PC-9 (cell line): ENCODE data around the gene RPS24. TPM values are rescaled to one million over a fixed set of nuclear protein-coding genes. Genes with fewer than 3 reads are reported as not detected.

ENCODE experiments used
- BruUV-seq: library from RNA; stranded (reverse); fragments of 400-500 nt; replicated peaks from 2 replicates; lab custom pipeline; 2021; lab: Mats Ljungman, UMichigan
- CTCF ChIA-PET: fragments of 300-600 bp; sonication (Branson Sonifier 250); formaldehyde crosslinking; loops from one replicate; lab custom pipeline; 2022; ENCODE audit warnings: antibody characterized with exemption; lab: Charles Lee
- POLR2A ChIA-PET: fragments of 300-600 bp; sonication (Branson Sonifier 250); formaldehyde crosslinking; loops from one replicate; lab custom pipeline; 2022; ENCODE audit warnings: antibody characterized with exemption; ENCODE audit not compliant: unreplicated experiment; lab: Charles Lee
- DNase-seq, 2 experiments: peaks; one replicate each; pipeline versions ENCODE4 v3.0.0 to v3.0.0-alpha.2; 2015 to 2022; ENCODE audit warnings: mixed read lengths in 1 of 2
- H2AFZ ChIP-seq: fragments of 200-600 bp; sonication (generic); 2 replicates; pipeline ENCODE4 v1.8.1; 2017; ENCODE audit warnings: antibody characterized with exemption
- H3F3A ChIP-seq: fragments of 200-600 bp; sonication (generic); 2 replicates; pipeline ENCODE4 v1.8.1; 2017; ENCODE audit warnings: antibody characterized with exemption, mild to moderate bottlenecking, low read depth; ENCODE audit not compliant: insufficient read depth
- H3K27ac ChIP-seq: fragments of 200-600 bp; sonication (generic); 2 replicates; pipeline ENCODE4 v1.6.1; 2016; ENCODE audit warnings: mixed run types
- H3K27me3 ChIP-seq: fragments of 200-600 bp; sonication (generic); 2 replicates; pipeline ENCODE4 v1.6.1; 2016; ENCODE audit warnings: low read depth, mixed run types; ENCODE audit not compliant: insufficient read depth
- H3K36me3 ChIP-seq: fragments of 200-600 bp; sonication (generic); 2 replicates; pipeline ENCODE4 v1.6.1; 2016; ENCODE audit warnings: low read depth, mixed run types
- H3K4me1 ChIP-seq: fragments of 200-600 bp; sonication (generic); replicated peaks from 2 replicates; pipeline ENCODE4 v1.6.1; 2016; ENCODE audit warnings: mixed run types; ENCODE audit not compliant: insufficient read depth
- H3K4me2 ChIP-seq: fragments of 200-600 bp; sonication (generic); 2 replicates; pipeline ENCODE4 v1.6.1; 2017; ENCODE audit warnings: mixed run types
- H3K4me3 ChIP-seq: fragments of 200-600 bp; sonication (generic); 2 replicates; pipeline ENCODE4 v1.6.1; 2016; ENCODE audit warnings: mixed run types
- H3K79me2 ChIP-seq: fragments of 200-600 bp; sonication (generic); 2 replicates; pipeline ENCODE4 v1.6.1; 2017; ENCODE audit warnings: low read depth, mixed run types
- H3K9me2 ChIP-seq: fragments of 200-600 bp; sonication (generic); 2 replicates; pipeline ENCODE4 v1.8.1; 2017; ENCODE audit warnings: mild to moderate bottlenecking; ENCODE audit not compliant: insufficient read depth
- H3K9me3 ChIP-seq: fragments of 200-600 bp; sonication (generic); 2 replicates; pipeline ENCODE4 v1.8.1; 2016; ENCODE audit warnings: low read depth; ENCODE audit not compliant: insufficient read depth
- H4K20me1 ChIP-seq: fragments of 200-600 bp; sonication (generic); 2 replicates; pipeline ENCODE4 v1.8.1; 2017; ENCODE audit not compliant: insufficient read depth
- EZH2 ChIP-seq: fragments of 200-600 bp; sonication (generic); IDR thresholded peaks from 2 replicates; pipeline ENCODE4 v1.8.0; 2017; ENCODE audit warnings: antibody characterized with exemption, low read depth
- intact Hi-C: fragments of 100-400 bp; cut with micrococcal nuclease; formaldehyde crosslinking; loops from one replicate; pipeline ENCODE4 v1.10.0; 2022; ENCODE audit not compliant: unreplicated experiment
- total RNA-seq: library from RNA; stranded (reverse); gene quantifications from 2 replicates; pipeline ENCODE4 v1.2.3, GENCODE V29; 2021
- TF ChIP-seq, protein P1 (sequence below): fragments of 200-600 bp; sonication (generic); conservative IDR thresholded peaks from 2 replicates; pipeline ENCODE4 v1.6.1; 2017; ENCODE audit warnings: mixed run types, antibody characterized with exemption, mild to moderate bottlenecking, moderate library complexity

RPS24 gene
- total RNA-seq, 1 experiment from 2014 or later: 2,068 TPM

DNA sequence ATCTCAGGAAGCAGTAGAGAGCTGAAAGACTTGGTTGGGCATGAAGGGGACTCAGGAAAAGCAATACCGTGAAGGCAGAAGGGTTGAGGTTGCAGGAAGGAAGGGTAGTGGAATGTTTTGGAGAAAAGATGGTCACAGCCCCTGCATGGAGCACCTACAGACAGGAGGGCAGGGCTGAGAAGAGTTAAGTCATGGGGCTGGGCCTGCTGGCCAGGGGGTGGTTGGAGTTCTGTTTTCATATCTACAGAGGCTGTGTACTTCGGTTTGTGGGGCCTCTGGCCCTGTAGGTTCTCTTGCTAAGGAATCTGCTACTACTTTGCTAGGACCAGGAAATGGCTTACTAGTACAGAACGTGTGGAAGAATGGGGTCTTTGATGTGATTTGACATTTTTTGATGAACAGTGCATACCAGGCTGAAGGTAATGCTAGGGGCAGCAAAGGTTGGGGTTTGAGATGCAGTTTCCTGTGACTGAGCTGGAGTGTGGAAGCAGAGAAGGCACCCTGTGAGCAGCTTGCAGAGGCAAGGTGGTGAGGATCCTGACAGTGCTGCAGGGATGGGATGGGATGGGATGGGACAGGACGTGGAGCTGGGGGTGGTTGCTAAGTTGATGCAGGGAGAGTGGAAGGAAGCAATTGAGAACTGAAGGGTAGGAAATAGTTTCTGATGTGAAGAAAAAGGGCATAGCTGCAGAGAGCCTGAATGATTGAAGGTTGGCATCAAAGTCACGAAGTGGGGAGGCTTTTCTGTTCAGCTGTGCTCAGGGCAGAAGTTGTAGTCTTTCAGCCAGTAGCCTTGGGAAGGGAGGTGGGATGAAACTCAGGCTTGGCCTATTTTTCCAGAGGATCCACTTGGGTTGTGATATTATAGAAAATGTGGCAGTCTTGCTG lies 7.8 kb downstream of the RPS24 start:
- H3K4me3 ChIP-seq: no peak overlapping the region
- peaks cover 54% of the 10 kb centered on the region for H3K36me3 ChIP-seq
- no peaks in the 10 kb centered on the region for H3K27me3 ChIP-seq
- intact Hi-C loops: loop anchor here (10.0 kb wide), 1 partner anchor 613 kb away; no protein-coding TSS in a partner anchor
- no TSS peak for BruUV-seq
- H3K4me1 ChIP-seq: peaks cover 17% of the 10 kb centered on the region
- no peaks in the 10 kb centered on the region for H3K9me2 ChIP-seq
- no peaks in the 10 kb centered on the region for H3K9me3 ChIP-seq
- H3K79me2 ChIP-seq: peaks cover 44% of the 10 kb centered on the region
- POLR2A ChIA-PET: interaction anchor here (0.6 to 0.8 kb wide), 2 partner anchors 865 to 1205 kb away, joined by 3 to 8 read pairs; no protein-coding TSS in a partner anchor
- peaks cover 84% of the 10 kb centered on the region for H4K20me1 ChIP-seq
- TF ChIP-seq, protein P1, sequence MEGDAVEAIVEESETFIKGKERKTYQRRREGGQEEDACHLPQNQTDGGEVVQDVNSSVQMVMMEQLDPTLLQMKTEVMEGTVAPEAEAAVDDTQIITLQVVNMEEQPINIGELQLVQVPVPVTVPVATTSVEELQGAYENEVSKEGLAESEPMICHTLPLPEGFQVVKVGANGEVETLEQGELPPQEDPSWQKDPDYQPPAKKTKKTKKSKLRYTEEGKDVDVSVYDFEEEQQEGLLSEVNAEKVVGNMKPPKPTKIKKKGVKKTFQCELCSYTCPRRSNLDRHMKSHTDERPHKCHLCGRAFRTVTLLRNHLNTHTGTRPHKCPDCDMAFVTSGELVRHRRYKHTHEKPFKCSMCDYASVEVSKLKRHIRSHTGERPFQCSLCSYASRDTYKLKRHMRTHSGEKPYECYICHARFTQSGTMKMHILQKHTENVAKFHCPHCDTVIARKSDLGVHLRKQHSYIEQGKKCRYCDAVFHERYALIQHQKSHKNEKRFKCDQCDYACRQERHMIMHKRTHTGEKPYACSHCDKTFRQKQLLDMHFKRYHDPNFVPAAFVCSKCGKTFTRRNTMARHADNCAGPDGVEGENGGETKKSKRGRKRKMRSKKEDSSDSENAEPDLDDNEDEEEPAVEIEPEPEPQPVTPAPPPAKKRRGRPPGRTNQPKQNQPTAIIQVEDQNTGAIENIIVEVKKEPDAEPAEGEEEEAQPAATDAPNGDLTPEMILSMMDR: no peak
- no peak for TF ChIP-seq EZH2
- H2AFZ ChIP-seq: no peak overlapping the region
- no peak overlapping the region for H3K27ac ChIP-seq
- H3K4me2 ChIP-seq: no peak overlapping the region
- H3F3A ChIP-seq: peaks cover 100% of the 10 kb centered on the region
- no peak for DNase-seq
- CTCF ChIA-PET: no interaction called here

DNA sequence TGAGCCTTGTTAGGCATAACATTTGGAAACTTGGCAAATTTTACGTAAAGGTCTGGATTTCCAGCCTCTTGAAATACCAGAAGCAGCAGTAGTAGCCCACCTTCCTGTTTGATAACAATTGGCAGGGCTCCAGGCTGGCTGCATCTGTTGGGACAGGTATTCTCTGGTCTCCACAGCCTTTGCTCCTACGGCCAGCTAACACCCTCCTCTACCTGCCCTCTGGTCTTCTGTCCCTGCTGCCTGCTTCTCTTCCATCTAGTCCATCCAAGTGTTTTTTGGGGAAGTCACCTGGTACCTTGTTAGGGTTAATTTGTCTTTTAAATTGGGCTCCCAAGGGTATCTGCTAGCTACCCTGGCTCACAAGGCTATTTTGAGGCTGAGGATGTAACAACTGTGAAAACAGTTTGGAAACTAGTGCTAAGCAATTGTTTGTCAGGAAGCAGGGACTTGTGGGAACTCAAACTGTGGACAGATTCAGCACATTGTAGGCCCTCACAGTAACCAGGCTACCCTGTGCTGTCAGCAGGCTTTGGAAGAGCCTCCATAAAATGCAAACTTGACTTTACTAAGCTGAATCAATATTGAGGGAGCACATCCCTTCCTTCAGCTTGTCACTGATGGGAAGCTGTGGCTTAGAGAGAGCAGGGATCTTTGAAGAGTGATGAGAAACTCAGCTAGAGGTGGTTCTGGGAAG lies 8.5 kb downstream of the RPS24 start:
- Histone ChIP-seq H2AFZ (no peak overlapping the region), H3K36me3 (peaks cover 46% of the 10 kb centered on the region), H3K9me3 (no peaks in the 10 kb centered on the region), H3K4me1 (peaks cover 11% of the 10 kb centered on the region), H3F3A (peaks cover 93% of the 10 kb centered on the region), H3K9me2 (no peaks in the 10 kb centered on the region), H3K4me3 (no peak overlapping the region), H3K27me3 (no peaks in the 10 kb centered on the region), H3K27ac (no peak overlapping the region), H4K20me1 (peaks cover 76% of the 10 kb centered on the region), H3K79me2 (peaks cover 36% of the 10 kb centered on the region), H3K4me2 (no peak overlapping the region)
- intact Hi-C loops: loop anchor here (10.0 kb wide), 1 partner anchor 613 kb away; no protein-coding TSS in a partner anchor
- DNase-seq: no peak
- TF ChIP-seq, protein P1: no peak
- no peak for TF ChIP-seq EZH2
- CTCF ChIA-PET: no interaction called here
- POLR2A ChIA-PET: interaction anchor here (0.7 kb wide), 2 partner anchors 232 to 538 kb away, joined by 3 read pairs; no protein-coding TSS in a partner anchor
- BruUV-seq: no TSS peak

DNA sequence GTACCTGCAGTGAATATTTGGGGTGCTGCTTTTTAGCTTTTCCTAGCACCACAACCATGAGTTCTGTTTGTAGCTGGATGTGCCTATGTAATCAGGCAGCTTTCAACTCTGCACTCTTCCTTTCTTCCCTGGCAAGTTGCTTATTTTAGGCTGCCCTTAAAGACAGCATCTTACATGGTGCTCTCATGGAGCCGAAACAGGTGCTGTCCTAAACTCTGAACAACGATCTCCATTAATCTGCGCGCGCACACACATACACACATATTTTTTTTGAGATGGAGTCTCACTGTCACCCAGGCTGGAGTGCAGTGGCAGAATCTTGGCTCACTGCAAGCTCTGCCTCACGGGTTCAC lies 9.1 kb downstream of the RPS24 start:
- peaks cover 87% of the 10 kb centered on the region for H3F3A ChIP-seq
- DNase-seq: no peak
- POLR2A ChIA-PET: interaction anchor here (0.7 kb wide), 2 partner anchors 231 to 537 kb away, joined by 3 read pairs; no protein-coding TSS in a partner anchor
- H3K27me3 ChIP-seq: no peaks in the 10 kb centered on the region
- H3K4me1 ChIP-seq: peaks cover 5% of the 10 kb centered on the region; the same call in 1 of the 2 replicates
- no peaks in the 10 kb centered on the region for H3K9me3 ChIP-seq
- H3K36me3 ChIP-seq: peaks cover 42% of the 10 kb centered on the region
- intact Hi-C loops: loop anchor here (10.0 kb wide), 1 partner anchor 612 kb away; no protein-coding TSS in a partner anchor
- H2AFZ ChIP-seq: no peak overlapping the region
- H3K4me3 ChIP-seq: no peak overlapping the region
- TF ChIP-seq, protein P1: no peak
- TF ChIP-seq EZH2: no peak
- H3K4me2 ChIP-seq: no peak overlapping the region
- no TSS peak for BruUV-seq
- CTCF ChIA-PET: no interaction called here
- H3K79me2 ChIP-seq: peaks cover 31% of the 10 kb centered on the region
- no peaks in the 10 kb centered on the region for H3K9me2 ChIP-seq
- peaks cover 74% of the 10 kb centered on the region for H4K20me1 ChIP-seq
- H3K27ac ChIP-seq: no peak overlapping the region
